Hepatocyte (in vitro differentiated cells): ENCODE results near the gene CACNA1B. TPM values are rescaled to one million over a fixed set of nuclear protein-coding genes. Genes with fewer than 3 reads are reported as not detected.

Experiments used
- DNase-seq: peaks from one replicate; pipeline ENCODE4 v3.0.0-alpha.2; 2016; ENCODE audit warnings: low spot score
- H2AFZ ChIP-seq: fragments of 200-600 bp; sonication (generic); 2 replicates; pipeline ENCODE4 v1.6.0; 2016; ENCODE audit warnings: antibody characterized with exemption, mild to moderate bottlenecking
- H3K27ac ChIP-seq: fragments of 200-600 bp; sonication (generic); 2 replicates; pipeline ENCODE4 v1.5.1; 2016; ENCODE audit warnings: mild to moderate bottlenecking
- H3K27me3 ChIP-seq: fragments of 200-600 bp; sonication (generic); 2 replicates; pipeline ENCODE4 v1.6.1; 2016
- H3K36me3 ChIP-seq: fragments of 200-600 bp; sonication (generic); replicated peaks from 2 replicates; pipeline ENCODE4 v1.5.1; 2016; ENCODE audit warnings: low read depth; ENCODE audit not compliant: insufficient read depth
- H3K4me1 ChIP-seq: fragments of 200-600 bp; sonication (generic); 2 replicates; pipeline ENCODE4 v1.5.1; 2016; ENCODE audit warnings: mild to moderate bottlenecking, moderate library complexity; ENCODE audit not compliant: insufficient read depth
- H3K4me2 ChIP-seq: fragments of 200-600 bp; sonication (generic); 2 replicates; pipeline ENCODE4 v1.6.0; 2016
- H3K4me3 ChIP-seq: fragments of 200-600 bp; sonication (generic); 2 replicates; pipeline ENCODE4 v1.5.1; 2016; ENCODE audit warnings: mild to moderate bottlenecking
- H3K79me2 ChIP-seq: fragments of 200-600 bp; sonication (generic); 2 replicates; pipeline ENCODE4 v1.6.0; 2017; ENCODE audit warnings: mild to moderate bottlenecking
- H3K9me2 ChIP-seq: fragments of 200-600 bp; sonication (generic); replicated peaks from 2 replicates; pipeline ENCODE4 v1.6.0; 2017; ENCODE audit warnings: mild to moderate bottlenecking; ENCODE audit not compliant: insufficient read depth
- H3K9me3 ChIP-seq: fragments of 200-600 bp; sonication (generic); 2 replicates; pipeline ENCODE4 v1.5.1; 2016; ENCODE audit warnings: low read depth, mild to moderate bottlenecking
- H4K20me1 ChIP-seq: fragments of 200-600 bp; sonication (generic); 2 replicates; pipeline ENCODE4 v1.6.0; 2016; ENCODE audit warnings: mild to moderate bottlenecking; ENCODE audit not compliant: insufficient read depth, poor library complexity, severe bottlenecking
- EZH2 ChIP-seq: fragments of 200-600 bp; sonication (generic); IDR thresholded peaks from 2 replicates; pipeline ENCODE4 v1.6.1; 2016; ENCODE audit warnings: antibody characterized with exemption, mild to moderate bottlenecking, borderline replicate concordance
- EZH2phosphoT487 ChIP-seq: fragments of 200-600 bp; sonication (generic); IDR thresholded peaks from one replicate; pipeline ENCODE4 v1.6.1; 2018; ENCODE audit warnings: antibody characterized with exemption, mild to moderate bottlenecking, low read depth, moderate library complexity; ENCODE audit not compliant: unreplicated experiment, severe bottlenecking
- WGBS: methylation state at CpG from one replicate; pipeline ENCODE4 v1.1.6; 2016; ENCODE audit warnings: low lambda C conversion rate; ENCODE audit errors: missing lambda C conversion rate; 5-methylcytosine and 5-hydroxymethylcytosine counted together
- polyA plus RNA-seq: library from polyadenylated mRNA; unstranded; fragments of >200 nt; fragmentation: Nextera tagmentation; extraction: Ambion mirVana; gene quantifications from 2 replicates; pipeline ENCODE4 v1.2.1, GENCODE V29; 2016
- total RNA-seq: library from RNA; depleted of rRNA; stranded (reverse); fragments of >200 nt; gene quantifications from 2 replicates; pipeline ENCODE4 v1.2.3, GENCODE V29; 2014
- TF ChIP-seq, protein P1 (sequence below): fragments of 200-600 bp; sonication (generic); IDR thresholded peaks from 2 replicates; pipeline ENCODE4 v1.5.1; 2016; ENCODE audit warnings: antibody characterized with exemption, mild to moderate bottlenecking; ENCODE audit not compliant: poor library complexity

CACNA1B gene
- total and polyA plus RNA-seq, 2 experiments from 2014 or later = 0.30 to 0.39 TPM

- Histone ChIP-seq H3K4me3 (no peak overlapping the region), H3K9me2 (no peaks in the 10 kb centered on the region), H3K4me2 (no peak overlapping the region), H4K20me1 (no peaks in the 10 kb centered on the region), H3K27me3 (no peaks in the 10 kb centered on the region), H3K79me2 (no peaks in the 10 kb centered on the region), H3K4me1 (no peaks in the 10 kb centered on the region), H3K27ac (no peak overlapping the region), H3K9me3 (no peaks in the 10 kb centered on the region), H2AFZ (no peak overlapping the region), H3K36me3 (no peaks in the 10 kb centered on the region)
- no peak for TF ChIP-seq EZH2phosphoT487
- TF ChIP-seq, protein P1, sequence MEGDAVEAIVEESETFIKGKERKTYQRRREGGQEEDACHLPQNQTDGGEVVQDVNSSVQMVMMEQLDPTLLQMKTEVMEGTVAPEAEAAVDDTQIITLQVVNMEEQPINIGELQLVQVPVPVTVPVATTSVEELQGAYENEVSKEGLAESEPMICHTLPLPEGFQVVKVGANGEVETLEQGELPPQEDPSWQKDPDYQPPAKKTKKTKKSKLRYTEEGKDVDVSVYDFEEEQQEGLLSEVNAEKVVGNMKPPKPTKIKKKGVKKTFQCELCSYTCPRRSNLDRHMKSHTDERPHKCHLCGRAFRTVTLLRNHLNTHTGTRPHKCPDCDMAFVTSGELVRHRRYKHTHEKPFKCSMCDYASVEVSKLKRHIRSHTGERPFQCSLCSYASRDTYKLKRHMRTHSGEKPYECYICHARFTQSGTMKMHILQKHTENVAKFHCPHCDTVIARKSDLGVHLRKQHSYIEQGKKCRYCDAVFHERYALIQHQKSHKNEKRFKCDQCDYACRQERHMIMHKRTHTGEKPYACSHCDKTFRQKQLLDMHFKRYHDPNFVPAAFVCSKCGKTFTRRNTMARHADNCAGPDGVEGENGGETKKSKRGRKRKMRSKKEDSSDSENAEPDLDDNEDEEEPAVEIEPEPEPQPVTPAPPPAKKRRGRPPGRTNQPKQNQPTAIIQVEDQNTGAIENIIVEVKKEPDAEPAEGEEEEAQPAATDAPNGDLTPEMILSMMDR = no peak
- TF ChIP-seq EZH2 = no peak
- 86% methylated on average over 3 of the region's 3 CpGs for WGBS
- DNase-seq = no peak
Measured at GRCh38 chr9:138103849-138104206, 226.2 kb downstream of the CACNA1B start.

GRCh38 chr9:138104251-138105122 is 226.9 kb downstream of the CACNA1B start:
- Histone ChIP-seq H3K9me3 (no peaks in the 10 kb centered on the region), H3K4me1 (no peaks in the 10 kb centered on the region), H3K4me2 (no peak overlapping the region), H4K20me1 (no peaks in the 10 kb centered on the region), H2AFZ (no peak overlapping the region), H3K36me3 (no peaks in the 10 kb centered on the region), H3K27me3 (no peaks in the 10 kb centered on the region), H3K79me2 (no peaks in the 10 kb centered on the region), H3K27ac (no peak overlapping the region), H3K9me2 (no peaks in the 10 kb centered on the region), H3K4me3 (no peak overlapping the region)
- WGBS = 85% methylated on average over 14 of the region's 14 CpGs
- no peak for DNase-seq
- TF ChIP-seq, protein P1 = no peak
- TF ChIP-seq EZH2 = no peak
- TF ChIP-seq EZH2phosphoT487 = no peak

DNA sequence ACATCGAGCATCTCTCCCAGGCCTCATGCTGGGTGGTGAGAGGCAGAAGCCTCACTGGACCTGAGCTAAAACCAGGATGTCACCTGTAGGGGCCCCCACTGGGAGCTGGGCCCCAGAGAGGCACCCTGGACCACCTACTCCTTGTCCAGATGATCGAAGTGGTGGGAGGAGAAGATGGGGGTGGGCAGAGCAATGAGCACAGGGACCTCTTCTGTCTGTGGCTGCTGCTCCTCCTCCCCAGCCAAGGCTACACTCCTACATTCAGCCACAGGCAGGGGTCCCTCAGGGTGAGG is 227.5 kb downstream of the CACNA1B start:
- DNase-seq = no peak
- no peaks in the 10 kb centered on the region for H3K9me3 ChIP-seq
- H4K20me1 ChIP-seq = no peaks in the 10 kb centered on the region
- H3K27ac ChIP-seq = no peak overlapping the region
- H3K4me2 ChIP-seq = no peak overlapping the region
- H2AFZ ChIP-seq = no peak overlapping the region
- no peaks in the 10 kb centered on the region for H3K27me3 ChIP-seq
- WGBS = 87% methylated on average over 2 of the region's 2 CpGs
- no peak for TF ChIP-seq EZH2phosphoT487
- no peak for TF ChIP-seq EZH2
- TF ChIP-seq, protein P1 = no peak
- no peaks in the 10 kb centered on the region for H3K9me2 ChIP-seq
- no peak overlapping the region for H3K4me3 ChIP-seq
- no peaks in the 10 kb centered on the region for H3K36me3 ChIP-seq
- no peaks in the 10 kb centered on the region for H3K79me2 ChIP-seq
- H3K4me1 ChIP-seq = no peaks in the 10 kb centered on the region
